DND-41 (cell line): Measurements from ENCODE around the gene SYNE2.

ENCODE experiments used
- ATAC-seq: fragments of 200-7000 bp; cut with Tn5 transposase; 3 replicates; pipeline ENCODE4 v1.9.1; 2021; ENCODE audit warnings: low read depth; ENCODE audit not compliant: insufficient read depth
- DNase-seq: peaks from one replicate; pipeline ENCODE4 v3.0.0-alpha.2; 2020
- H2AFZ ChIP-seq: 2 replicates; pipeline ENCODE4 v1.6.0; 2012; ENCODE audit warnings: low read depth, low read length
- H3K27ac ChIP-seq: 2 replicates; pipeline ENCODE4 v1.5.1; 2012; ENCODE audit warnings: low read length, inconsistent platforms
- H3K27me3 ChIP-seq: fragments of 200-600 bp; sonication (generic); 2 replicates; pipeline ENCODE4 v1.6.0; 2012; ENCODE audit warnings: low read length, mild to moderate bottlenecking, inconsistent platforms; ENCODE audit not compliant: insufficient read depth, poor library complexity
- H3K36me3 ChIP-seq: 2 replicates; pipeline ENCODE4 v1.5.1; 2012; ENCODE audit warnings: low read length, inconsistent platforms; ENCODE audit not compliant: insufficient read depth
- H3K4me1 ChIP-seq: 2 replicates; pipeline ENCODE4 v1.5.1; 2012; ENCODE audit warnings: mild to moderate bottlenecking, low read length; ENCODE audit not compliant: insufficient read depth
- H3K4me2 ChIP-seq: 2 replicates; pipeline ENCODE4 v1.6.0; 2012; ENCODE audit warnings: mild to moderate bottlenecking, moderate library complexity, low read length, inconsistent platforms; ENCODE audit not compliant: insufficient read depth
- H3K4me3 ChIP-seq, 2 experiments: fragments of 200-600 bp in 1 of 2; shearing (Covaris generic) in 1 of 2; 2 replicates each; pipeline ENCODE4 v1.5.1; 2012 to 2016; ENCODE audit warnings: inconsistent platforms in 2 of 2, low read length in 2 of 2, mild to moderate bottlenecking in 2 of 2, low read depth in 1 of 2, moderate library complexity in 1 of 2
- H3K79me2 ChIP-seq: 2 replicates; pipeline ENCODE4 v1.6.0; 2012; ENCODE audit warnings: low read length, inconsistent platforms; ENCODE audit not compliant: insufficient read depth
- H3K9ac ChIP-seq: 2 replicates; pipeline ENCODE4 v1.6.0; 2012; ENCODE audit warnings: low read depth, mild to moderate bottlenecking, inconsistent platforms, low read length, moderate library complexity
- H3K9me3 ChIP-seq: 2 replicates; pipeline ENCODE4 v1.5.1; 2012; ENCODE audit warnings: low read length, moderate library complexity, mild to moderate bottlenecking, inconsistent platforms; ENCODE audit not compliant: insufficient read depth, severe bottlenecking
- H4K20me1 ChIP-seq: 2 replicates; pipeline ENCODE4 v1.6.0; 2012; ENCODE audit warnings: low read length; ENCODE audit not compliant: insufficient read depth
- CTCF ChIP-seq: IDR thresholded peaks from 2 replicates; pipeline ENCODE4 v1.5.1; 2012; ENCODE audit warnings: borderline replicate concordance, low read length, moderate library complexity, mild to moderate bottlenecking; ENCODE audit not compliant: poor library complexity, severe bottlenecking; ENCODE audit errors: extremely low read depth
- EZH2 ChIP-seq: IDR thresholded peaks from 3 replicates; pipeline ENCODE4 v1.6.1; 2012; ENCODE audit warnings: borderline replicate concordance, low read depth, mild to moderate bottlenecking, moderate library complexity, low read length, inconsistent platforms; ENCODE audit not compliant: severe bottlenecking

The SYNE2 gene

GRCh38 chr14:63855281-63855680, 2.5 kb downstream of the SYNE2 start:
- Histone ChIP-seq H2AFZ (no peak overlapping the region), H3K4me3 (peak overlapping the region in 1 of 2 experiments; percentile 19; a peak in 1 of 4 replicates), H4K20me1 (peaks cover 40% of the 10 kb centered on the region), H3K79me2 (peaks cover 71% of the 10 kb centered on the region), H3K4me1 (peaks cover 41% of the 10 kb centered on the region), H3K36me3 (no peaks in the 10 kb centered on the region; the same call in 1 of the 2 replicates), H3K27me3 (no peaks in the 10 kb centered on the region), H3K27ac (no peak overlapping the region), H3K9ac (0 out of 2 replicates have a peak overlapping the region, but pooled peaks have one; percentile 83), H3K9me3 (no peaks in the 10 kb centered on the region), H3K4me2 (peak overlapping the region; percentile 75)
- ATAC-seq = no peak
- no peak for DNase-seq
- TF ChIP-seq CTCF (no peak), EZH2 (no peak)

- H3K36me3 ChIP-seq = no peaks in the 10 kb centered on the region; the same call in 1 of the 2 replicates
- no peak for ATAC-seq
- no peak overlapping the region for H3K27ac ChIP-seq
- H4K20me1 ChIP-seq = peaks cover 52% of the 10 kb centered on the region
- DNase-seq = no peak
- no peak overlapping the region for H3K4me3 ChIP-seq
- peaks cover 93% of the 10 kb centered on the region for H3K79me2 ChIP-seq
- H3K4me2 ChIP-seq = no peak overlapping the region
- H3K9ac ChIP-seq = no peak overlapping the region
- no peaks in the 10 kb centered on the region for H3K9me3 ChIP-seq
- TF ChIP-seq EZH2 (no peak), CTCF (no peak)
- H3K27me3 ChIP-seq = no peaks in the 10 kb centered on the region
- H2AFZ ChIP-seq = no peak overlapping the region
- H3K4me1 ChIP-seq = peaks cover 47% of the 10 kb centered on the region
Measured at GRCh38 chr14:63857466-63858030, 4.7 kb downstream of the SYNE2 start.

- H3K79me2 ChIP-seq = peaks cover 87% of the 10 kb centered on the region
- no peak overlapping the region for H2AFZ ChIP-seq
- H3K9me3 ChIP-seq = no peaks in the 10 kb centered on the region
- peaks cover 55% of the 10 kb centered on the region for H3K4me1 ChIP-seq
- H3K36me3 ChIP-seq = no peaks in the 10 kb centered on the region
- H3K4me3 ChIP-seq = no peak overlapping the region
- DNase-seq (no peak), ATAC-seq (no peak)
- no peaks in the 10 kb centered on the region for H3K27me3 ChIP-seq
- peaks cover 51% of the 10 kb centered on the region for H4K20me1 ChIP-seq
- no peak overlapping the region for H3K9ac ChIP-seq
- TF ChIP-seq EZH2 (no peak), CTCF (no peak)
- no peak overlapping the region for H3K4me2 ChIP-seq
- H3K27ac ChIP-seq = no peak overlapping the region
Measured at GRCh38 chr14:63860146-63860545, 7.3 kb downstream of the SYNE2 start.
